D721Med (cell line): Measurements from ENCODE around the gene ADAMTS7.
"Not testable (repeated sequence)": the region's sequence is repeated elsewhere in the genome, so short reads cannot be mapped to it uniquely, and the experiment has no call there.

Experiments used
- DNase-seq: peaks from one replicate; pipeline ENCODE4 v3.0.0; 2011; ENCODE audit warnings: low spot score; ENCODE audit not compliant: insufficient read length
- FAIRE-seq: peaks from 2 replicates; lab custom pipeline; 2011; peaks lifted over from hg19 to GRCh38; lab: Jason Lieb, UNC
- TF ChIP-seq, protein P1 (sequence below): IDR thresholded peaks from 2 replicates; pipeline ENCODE4 v1.5.1; 2012; ENCODE audit warnings: mild to moderate bottlenecking, control low read depth; ENCODE audit not compliant: insufficient read depth; ENCODE audit errors: missing control alignments

ADAMTS7 gene

GRCh38 chr15:78791357-78791756, 19.9 kb downstream of the ADAMTS7 start:
- TF ChIP-seq, protein P1, sequence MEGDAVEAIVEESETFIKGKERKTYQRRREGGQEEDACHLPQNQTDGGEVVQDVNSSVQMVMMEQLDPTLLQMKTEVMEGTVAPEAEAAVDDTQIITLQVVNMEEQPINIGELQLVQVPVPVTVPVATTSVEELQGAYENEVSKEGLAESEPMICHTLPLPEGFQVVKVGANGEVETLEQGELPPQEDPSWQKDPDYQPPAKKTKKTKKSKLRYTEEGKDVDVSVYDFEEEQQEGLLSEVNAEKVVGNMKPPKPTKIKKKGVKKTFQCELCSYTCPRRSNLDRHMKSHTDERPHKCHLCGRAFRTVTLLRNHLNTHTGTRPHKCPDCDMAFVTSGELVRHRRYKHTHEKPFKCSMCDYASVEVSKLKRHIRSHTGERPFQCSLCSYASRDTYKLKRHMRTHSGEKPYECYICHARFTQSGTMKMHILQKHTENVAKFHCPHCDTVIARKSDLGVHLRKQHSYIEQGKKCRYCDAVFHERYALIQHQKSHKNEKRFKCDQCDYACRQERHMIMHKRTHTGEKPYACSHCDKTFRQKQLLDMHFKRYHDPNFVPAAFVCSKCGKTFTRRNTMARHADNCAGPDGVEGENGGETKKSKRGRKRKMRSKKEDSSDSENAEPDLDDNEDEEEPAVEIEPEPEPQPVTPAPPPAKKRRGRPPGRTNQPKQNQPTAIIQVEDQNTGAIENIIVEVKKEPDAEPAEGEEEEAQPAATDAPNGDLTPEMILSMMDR = no peak
- DNase-seq (no peak), FAIRE-seq (no peak)

DNA sequence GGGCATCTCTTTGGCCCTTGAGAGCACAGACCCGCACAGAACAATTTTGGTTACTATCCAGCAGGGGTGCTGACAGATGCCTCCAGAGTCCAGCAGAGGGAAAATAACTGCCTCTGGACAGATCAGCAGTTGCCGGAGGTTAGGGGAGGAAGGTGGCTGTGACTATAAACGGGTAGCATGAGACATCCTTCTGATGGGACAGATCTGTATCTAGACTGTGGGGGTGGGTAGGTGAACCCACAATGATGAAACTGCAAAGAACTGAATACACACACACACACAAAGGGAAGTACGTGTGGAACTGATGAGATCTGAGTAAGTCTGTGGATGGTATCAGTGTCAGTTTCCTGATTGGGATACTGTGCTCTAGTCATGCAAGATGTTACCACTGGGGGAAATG, 21.2 kb downstream of the ADAMTS7 start:
- DNase-seq (no peak), FAIRE-seq (no peak)
- TF ChIP-seq, protein P1 = no peak

DNA sequence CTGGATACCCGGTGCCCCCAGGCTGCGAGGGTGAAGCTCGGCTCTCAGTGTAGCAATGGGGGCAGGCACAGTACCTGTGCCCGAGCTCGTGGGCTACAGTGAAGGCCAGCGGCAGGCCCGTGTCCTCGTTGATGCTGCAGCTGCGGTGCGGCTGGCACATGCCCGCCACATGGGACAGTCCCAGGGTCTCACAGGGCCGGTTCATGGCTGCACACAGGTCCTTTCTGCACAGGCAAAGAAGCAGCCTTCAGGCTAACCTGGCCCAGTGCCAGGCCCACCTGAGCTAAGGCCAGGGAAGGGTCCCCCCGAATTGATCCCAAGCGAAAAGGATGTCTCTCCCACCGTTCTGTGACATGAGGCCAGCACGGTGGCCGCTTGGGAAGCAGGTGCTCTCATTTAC, 21.6 kb downstream of the ADAMTS7 start:
- DNase-seq (no peak), FAIRE-seq (no peak)
- TF ChIP-seq, protein P1 = no peak

DNA sequence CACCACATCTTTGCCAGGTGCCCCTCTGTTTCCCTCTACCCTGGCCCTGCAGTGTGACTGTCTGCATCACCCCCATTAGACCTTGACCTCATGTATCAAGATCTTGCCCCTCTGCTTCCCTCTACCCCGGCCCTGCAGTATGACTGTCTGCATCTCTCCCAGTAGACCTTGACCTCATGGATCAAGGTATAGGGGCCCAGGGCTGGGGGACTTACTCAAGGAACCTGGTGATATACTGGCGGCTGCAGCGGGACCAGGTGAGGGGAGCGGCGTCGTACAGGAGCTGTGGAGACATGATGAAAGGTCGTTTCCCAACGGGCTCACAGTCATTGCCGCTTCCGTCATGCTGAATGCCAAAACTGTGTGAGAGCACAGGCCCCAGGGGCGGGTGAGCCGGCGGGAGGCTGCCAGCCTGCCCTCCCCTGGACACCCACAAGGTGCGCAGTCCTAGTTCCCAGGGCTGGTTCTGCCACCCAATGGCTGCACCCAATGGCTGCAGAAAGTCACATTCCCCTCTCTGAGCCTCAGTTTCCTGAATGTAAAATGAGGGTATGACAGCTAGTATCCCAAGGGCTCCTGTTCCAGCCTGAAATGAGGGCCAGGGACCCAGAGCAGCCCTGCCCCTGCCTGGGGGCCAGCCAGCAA, 23.1 kb downstream of the ADAMTS7 start:
- FAIRE-seq (no peak), DNase-seq (no peak)
- TF ChIP-seq, protein P1 = no peak

- FAIRE-seq, DNase-seq: not testable (repeated sequence)
Measured at GRCh38 chr15:78782402-78782801, 28.9 kb downstream of the ADAMTS7 start.

DNA sequence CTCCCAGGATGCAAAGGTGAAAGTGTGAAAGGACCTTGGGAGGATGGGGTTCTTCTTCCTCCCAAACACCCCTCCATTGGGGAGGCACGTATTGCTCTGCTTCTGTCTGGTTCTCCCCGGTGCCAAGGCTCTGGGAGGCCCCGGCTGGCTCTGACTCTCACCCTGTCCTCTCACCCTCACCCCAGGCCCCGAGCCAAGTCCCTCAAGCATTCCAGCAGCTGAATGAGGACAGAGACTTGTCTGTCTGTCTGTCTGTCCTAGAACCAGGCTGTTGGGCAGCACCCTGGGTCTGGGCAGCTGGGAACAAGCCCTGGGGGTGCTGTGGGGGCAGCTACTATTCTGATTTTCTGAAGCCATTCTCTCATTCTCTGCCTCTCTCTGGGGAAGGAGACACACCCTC, 29.9 kb downstream of the ADAMTS7 start:
- not testable (repeated sequence) for FAIRE-seq, DNase-seq

GRCh38 chr15:78779975-78780374, 31.3 kb downstream of the ADAMTS7 start:
- FAIRE-seq, DNase-seq: not testable (repeated sequence)

DNA sequence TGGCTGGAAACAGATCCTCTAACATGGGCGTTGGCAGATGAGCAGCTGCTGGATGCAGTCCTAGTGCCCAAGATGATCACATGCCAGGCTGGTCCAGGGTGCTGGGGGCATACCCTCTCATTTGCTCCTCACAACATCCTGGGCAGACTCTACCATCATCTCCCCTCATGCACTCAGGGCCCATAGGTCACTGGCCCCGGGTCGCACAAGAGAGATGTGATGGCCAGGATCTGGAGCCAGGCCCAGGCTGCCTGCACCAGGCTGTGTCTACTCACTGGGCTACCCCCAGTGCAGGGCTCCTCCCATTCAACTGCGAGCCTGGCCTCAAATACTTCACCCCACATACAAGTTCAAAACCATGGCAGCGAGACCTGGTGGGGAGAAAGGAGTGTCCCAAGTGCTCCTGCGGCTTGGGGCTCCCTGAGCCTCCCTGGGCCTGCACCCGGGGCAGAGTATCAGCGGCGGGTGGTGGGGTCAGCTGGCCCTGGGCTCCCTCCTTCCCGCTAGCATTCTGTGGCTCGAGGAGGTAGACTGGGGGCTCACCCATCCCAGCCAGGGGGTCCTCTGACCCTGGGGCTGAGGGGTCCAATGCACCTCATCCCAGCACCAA, 32.0 kb downstream of the ADAMTS7 start:
- not testable (repeated sequence) for DNase-seq, FAIRE-seq

- TF ChIP-seq, protein P1 = no peak
- no peak for FAIRE-seq
- DNase-seq = no peak
Measured at GRCh38 chr15:78778422-78778821, 32.8 kb downstream of the ADAMTS7 start.

- not testable (repeated sequence) for FAIRE-seq, DNase-seq
Measured at GRCh38 chr15:78777953-78778345, 33.3 kb downstream of the ADAMTS7 start.

DNA sequence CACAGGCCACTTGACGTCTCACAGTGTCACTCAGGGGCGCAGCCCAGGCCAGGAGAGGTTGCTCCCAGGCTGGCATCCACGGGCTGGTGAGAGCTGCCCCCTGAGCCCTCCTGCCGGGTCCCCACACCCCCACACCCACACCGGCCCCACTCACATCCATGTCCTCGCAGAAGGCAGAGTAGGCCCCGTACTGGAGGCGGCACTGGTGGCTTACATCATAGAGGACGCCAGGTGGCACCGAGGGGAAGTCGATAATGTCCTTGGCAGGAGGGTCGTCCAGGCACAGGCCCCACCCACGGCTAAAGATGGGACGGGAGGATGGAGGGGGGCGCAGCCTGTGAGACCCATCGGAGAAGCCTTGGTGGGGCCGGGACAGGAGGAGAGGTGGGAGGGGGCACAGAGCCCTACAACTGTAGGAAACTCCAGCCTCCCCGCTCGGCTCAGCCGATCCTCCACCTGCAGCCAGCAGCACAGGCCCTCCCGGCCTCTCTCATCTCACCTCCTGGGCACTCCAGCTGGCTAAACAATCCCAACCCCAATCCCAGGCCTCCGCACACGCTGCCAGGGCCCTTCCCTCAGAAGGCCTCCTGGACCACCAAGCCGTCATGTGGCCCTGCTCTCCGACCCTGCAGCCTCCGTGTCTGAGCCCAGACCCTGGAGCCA, 33.8 kb downstream of the ADAMTS7 start:
- not testable (repeated sequence) for FAIRE-seq, DNase-seq

GRCh38 chr15:78776046-78776925, 35.0 kb downstream of the ADAMTS7 start:
- not testable (repeated sequence) for FAIRE-seq, DNase-seq
